22Rv1 (cell line): ENCODE measurements around the gene SUCLG2.

ENCODE experiments used
- CTCF ChIP-seq: fragments of 450-650 bp; IDR thresholded peaks from 2 replicates; pipeline ENCODE4 v1.5.1; 2017; ENCODE audit warnings: mild to moderate bottlenecking
- ZFX ChIP-seq: fragments of 450-650 bp; IDR thresholded peaks from 2 replicates; pipeline ENCODE4 v1.6.1; 2017; ENCODE audit warnings: antibody characterized with exemption, borderline replicate concordance

DNA sequence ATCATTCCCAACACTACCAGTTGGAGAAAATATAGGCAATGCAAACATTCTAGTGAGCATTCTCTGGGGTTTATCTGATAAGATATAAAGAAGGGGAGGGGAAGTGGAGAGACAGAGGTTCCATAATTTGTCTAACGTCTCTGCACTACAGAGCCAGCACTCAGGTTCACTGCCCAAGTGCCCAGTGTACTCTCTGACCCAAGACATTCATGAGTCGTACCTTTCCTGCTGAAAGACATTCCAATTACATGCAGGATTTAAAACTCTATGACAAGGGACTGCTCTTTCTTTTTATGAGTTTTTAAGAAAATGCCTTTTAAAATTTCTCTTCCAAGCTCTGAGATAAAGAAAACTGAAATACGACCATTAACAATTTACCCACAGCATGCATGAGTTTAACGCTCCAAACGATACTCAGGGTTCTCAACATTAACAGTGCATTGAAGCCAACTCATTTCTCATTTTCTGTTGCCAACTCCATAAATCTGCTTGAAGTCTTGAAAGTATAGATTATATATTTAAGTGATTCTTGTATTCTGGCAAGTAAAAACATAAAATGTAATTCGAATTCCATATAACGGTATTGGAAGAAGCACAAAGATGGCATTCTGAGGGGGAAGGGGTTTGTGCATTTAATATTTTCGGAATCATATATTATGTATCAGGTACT lies 193.4 kb downstream of the SUCLG2 start:
- TF ChIP-seq CTCF (no peak), ZFX (no peak)
